Peyer's patch (tissue), 4 donors: ENCODE data around the gene ZNF224.

Experiments
- POLR2A ChIP-seq, 2 donors: fragments of 450-650 bp; IDR thresholded peaks; one replicate each; pipeline ENCODE4 v1.5.1; 2017; ENCODE audit warnings: antibody characterized with exemption in 2 of 2, mild to moderate bottlenecking in 2 of 2, moderate library complexity in 2 of 2
- TF ChIP-seq, protein P1 (sequence below), 6 experiments: fragments of 450-650 bp in 4 of 6; fragments of 200-600 bp in 2 of 6; sonication (generic) in 1 of 6; IDR thresholded peaks; one replicate each; pipeline ENCODE4 v1.5.1; 2017 to 2019; ENCODE audit warnings: antibody characterized with exemption in 6 of 6, mild to moderate bottlenecking in 3 of 6, moderate library complexity in 1 of 6

DNA sequence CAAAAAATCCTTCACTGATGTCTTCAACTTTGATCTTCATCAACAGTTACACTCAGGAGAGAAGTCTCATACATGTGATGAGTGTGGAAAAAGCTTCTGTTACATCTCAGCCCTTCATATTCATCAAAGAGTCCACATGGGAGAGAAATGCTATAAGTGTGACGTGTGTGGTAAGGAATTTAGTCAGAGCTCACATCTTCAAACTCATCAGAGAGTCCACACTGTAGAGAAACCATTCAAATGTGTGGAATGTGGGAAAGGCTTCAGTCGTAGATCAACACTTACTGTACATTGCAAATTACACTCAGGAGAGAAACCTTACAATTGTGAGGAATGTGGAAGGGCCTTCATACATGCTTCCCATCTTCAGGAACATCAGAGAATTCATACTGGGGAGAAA lies 62.3 kb downstream of the ZNF224 start:
- TF ChIP-seq, protein P1, sequence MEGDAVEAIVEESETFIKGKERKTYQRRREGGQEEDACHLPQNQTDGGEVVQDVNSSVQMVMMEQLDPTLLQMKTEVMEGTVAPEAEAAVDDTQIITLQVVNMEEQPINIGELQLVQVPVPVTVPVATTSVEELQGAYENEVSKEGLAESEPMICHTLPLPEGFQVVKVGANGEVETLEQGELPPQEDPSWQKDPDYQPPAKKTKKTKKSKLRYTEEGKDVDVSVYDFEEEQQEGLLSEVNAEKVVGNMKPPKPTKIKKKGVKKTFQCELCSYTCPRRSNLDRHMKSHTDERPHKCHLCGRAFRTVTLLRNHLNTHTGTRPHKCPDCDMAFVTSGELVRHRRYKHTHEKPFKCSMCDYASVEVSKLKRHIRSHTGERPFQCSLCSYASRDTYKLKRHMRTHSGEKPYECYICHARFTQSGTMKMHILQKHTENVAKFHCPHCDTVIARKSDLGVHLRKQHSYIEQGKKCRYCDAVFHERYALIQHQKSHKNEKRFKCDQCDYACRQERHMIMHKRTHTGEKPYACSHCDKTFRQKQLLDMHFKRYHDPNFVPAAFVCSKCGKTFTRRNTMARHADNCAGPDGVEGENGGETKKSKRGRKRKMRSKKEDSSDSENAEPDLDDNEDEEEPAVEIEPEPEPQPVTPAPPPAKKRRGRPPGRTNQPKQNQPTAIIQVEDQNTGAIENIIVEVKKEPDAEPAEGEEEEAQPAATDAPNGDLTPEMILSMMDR (IDR thresholded peaks at IDR 0.05): no peak
- TF ChIP-seq POLR2A (IDR thresholded peaks at IDR 0.05): no peak
